ENCODE data around the gene AJAP1. TPM values are rescaled to one million over a fixed set of nuclear protein-coding genes. Genes with fewer than 3 reads are reported as not detected.

Gene AJAP1
- total and polyA plus RNA-seq, 4 donors: 0.16 to 2.3 TPM; not detected in 2

- no peak overlapping the region for H3K4me3 ChIP-seq (ENCODE audit: low read length in 2 of 2)
- H3K27ac ChIP-seq (ENCODE audit: low read depth in 1 of 2, low read length in 2 of 2): no peak overlapping the region
- H3K4me1 ChIP-seq (ENCODE audit: control insufficient read depth in 1 of 2, insufficient read depth in 2 of 2, low read length in 2 of 2): no peaks in the 10 kb centered on the region
- ATAC-seq (ENCODE audit: low FRiP score) (no peak), DNase-seq (no peak)
- peaks cover 4% of the 10 kb centered on the region for H3K9me3 ChIP-seq (ENCODE audit: control insufficient read depth, low read length)
- H3K27me3 ChIP-seq (ENCODE audit: control insufficient read depth in 1 of 2, insufficient read depth in 2 of 2, low read length in 1 of 2): no peaks in the 10 kb centered on the region
- intact Hi-C loops (cut with DNase I): no loop called here
- WGBS, 2 donors: 71 to 77% methylated on average over 27 of the region's 27 CpGs
- H3K36me3 ChIP-seq (ENCODE audit: control insufficient read depth in 1 of 2, insufficient read depth in 2 of 2, low read length in 1 of 2): no peaks in the 10 kb centered on the region
Observed at GRCh38 chr1:4733446-4734177, 79.2 kb downstream of the AJAP1 start.

DNA sequence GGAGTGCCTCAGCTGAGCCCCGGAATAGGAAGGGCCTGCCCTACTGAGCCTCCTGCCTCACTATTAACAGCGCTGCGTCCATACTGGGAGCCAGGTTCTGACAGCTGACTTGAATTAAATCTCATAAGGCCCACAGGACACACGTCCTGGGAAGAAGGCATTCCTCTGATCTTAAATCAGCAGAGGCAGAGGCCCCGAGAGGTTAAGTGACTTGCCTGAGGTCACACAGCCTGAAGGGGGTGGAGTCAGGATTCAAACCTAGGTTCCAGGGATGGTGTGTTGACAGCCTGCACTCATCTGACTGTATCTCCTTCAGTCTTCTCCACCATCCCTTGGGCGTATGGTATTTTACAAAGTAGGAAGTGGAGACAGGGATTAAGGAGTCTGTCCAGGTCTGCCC is 79.8 kb downstream of the AJAP1 start:
- Histone ChIP-seq H3K4me1 (ENCODE audit: control insufficient read depth in 1 of 2, insufficient read depth in 2 of 2, low read length in 2 of 2) (no peaks in the 10 kb centered on the region), H3K36me3 (ENCODE audit: control insufficient read depth in 1 of 2, insufficient read depth in 2 of 2, low read length in 1 of 2) (no peaks in the 10 kb centered on the region), H3K4me3 (ENCODE audit: low read length in 2 of 2) (no peak overlapping the region), H3K9me3 (ENCODE audit: control insufficient read depth, low read length) (peaks cover 4% of the 10 kb centered on the region), H3K27ac (ENCODE audit: low read depth in 1 of 2, low read length in 2 of 2) (no peak overlapping the region), H3K27me3 (ENCODE audit: control insufficient read depth in 1 of 2, insufficient read depth in 2 of 2, low read length in 1 of 2) (no peaks in the 10 kb centered on the region)
- DNase-seq: no peak
- intact Hi-C loops (cut with DNase I): no loop called here
- no peak for ATAC-seq (ENCODE audit: low FRiP score)
- 57 to 63% methylated on average over 6 of the region's 6 CpGs for WGBS, 2 donors

- Histone ChIP-seq H3K27ac (ENCODE audit: low read depth in 1 of 2, low read length in 2 of 2) (no peak overlapping the region), H3K36me3 (ENCODE audit: control insufficient read depth in 1 of 2, insufficient read depth in 2 of 2, low read length in 1 of 2) (no peaks in the 10 kb centered on the region), H3K4me1 (ENCODE audit: control insufficient read depth in 1 of 2, insufficient read depth in 2 of 2, low read length in 2 of 2) (no peaks in the 10 kb centered on the region), H3K27me3 (ENCODE audit: control insufficient read depth in 1 of 2, insufficient read depth in 2 of 2, low read length in 1 of 2) (no peaks in the 10 kb centered on the region), H3K9me3 (ENCODE audit: control insufficient read depth, low read length) (peaks cover 4% of the 10 kb centered on the region), H3K4me3 (ENCODE audit: low read length in 2 of 2) (no peak overlapping the region)
- DNase-seq (no peak), ATAC-seq (ENCODE audit: low FRiP score) (no peak)
- 61 to 70% methylated on average over 21 to 22 of the region's 22 CpGs for WGBS, 2 donors
- intact Hi-C loops (cut with DNase I): no loop called here
Observed at GRCh38 chr1:4734791-4735190, 80.4 kb downstream of the AJAP1 start.

DNA sequence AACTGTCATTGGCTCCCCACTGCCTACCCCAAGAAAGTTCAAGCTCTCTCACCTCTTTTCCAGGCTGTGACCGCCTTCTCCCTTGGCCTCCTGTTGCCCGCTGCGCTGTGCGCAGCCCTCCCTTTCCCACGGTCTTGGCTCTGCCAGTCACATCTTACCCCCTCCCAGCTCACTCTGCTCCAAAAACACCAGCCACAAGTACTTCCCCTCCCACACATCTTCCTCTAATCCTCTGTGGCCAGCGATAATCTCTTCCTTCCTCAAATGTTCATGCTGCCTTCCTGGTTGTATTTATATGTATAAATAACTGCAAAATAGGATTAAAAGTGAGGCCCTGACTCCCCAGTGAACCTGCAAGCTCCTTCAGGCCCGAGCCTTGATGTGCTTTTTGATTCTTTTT is 81.8 kb downstream of the AJAP1 start:
- peaks cover 4% of the 10 kb centered on the region for H3K9me3 ChIP-seq (ENCODE audit: control insufficient read depth, low read length)
- no peak overlapping the region for H3K27ac ChIP-seq (ENCODE audit: low read depth in 1 of 2, low read length in 2 of 2)
- WGBS, 2 donors: 61 to 65% methylated on average over 7 of the region's 7 CpGs
- ATAC-seq (ENCODE audit: low FRiP score): no peak
- intact Hi-C loops (cut with DNase I): no loop called here
- H3K4me3 ChIP-seq (ENCODE audit: low read length in 2 of 2): no peak overlapping the region
- H3K27me3 ChIP-seq (ENCODE audit: control insufficient read depth in 1 of 2, insufficient read depth in 2 of 2, low read length in 1 of 2): no peaks in the 10 kb centered on the region
- no peaks in the 10 kb centered on the region for H3K36me3 ChIP-seq (ENCODE audit: control insufficient read depth in 1 of 2, insufficient read depth in 2 of 2, low read length in 1 of 2)
- H3K4me1 ChIP-seq (ENCODE audit: control insufficient read depth in 1 of 2, insufficient read depth in 2 of 2, low read length in 2 of 2): no peaks in the 10 kb centered on the region
- DNase-seq: no peak

- H3K4me1 ChIP-seq (ENCODE audit: control insufficient read depth in 1 of 2, insufficient read depth in 2 of 2, low read length in 2 of 2): no peaks in the 10 kb centered on the region
- WGBS, 2 donors: 62 to 75% methylated on average over 8 of the region's 8 CpGs
- DNase-seq: no peak
Observed at GRCh38 chr1:4741876-4742423, 87.5 kb downstream of the AJAP1 start.

DNA sequence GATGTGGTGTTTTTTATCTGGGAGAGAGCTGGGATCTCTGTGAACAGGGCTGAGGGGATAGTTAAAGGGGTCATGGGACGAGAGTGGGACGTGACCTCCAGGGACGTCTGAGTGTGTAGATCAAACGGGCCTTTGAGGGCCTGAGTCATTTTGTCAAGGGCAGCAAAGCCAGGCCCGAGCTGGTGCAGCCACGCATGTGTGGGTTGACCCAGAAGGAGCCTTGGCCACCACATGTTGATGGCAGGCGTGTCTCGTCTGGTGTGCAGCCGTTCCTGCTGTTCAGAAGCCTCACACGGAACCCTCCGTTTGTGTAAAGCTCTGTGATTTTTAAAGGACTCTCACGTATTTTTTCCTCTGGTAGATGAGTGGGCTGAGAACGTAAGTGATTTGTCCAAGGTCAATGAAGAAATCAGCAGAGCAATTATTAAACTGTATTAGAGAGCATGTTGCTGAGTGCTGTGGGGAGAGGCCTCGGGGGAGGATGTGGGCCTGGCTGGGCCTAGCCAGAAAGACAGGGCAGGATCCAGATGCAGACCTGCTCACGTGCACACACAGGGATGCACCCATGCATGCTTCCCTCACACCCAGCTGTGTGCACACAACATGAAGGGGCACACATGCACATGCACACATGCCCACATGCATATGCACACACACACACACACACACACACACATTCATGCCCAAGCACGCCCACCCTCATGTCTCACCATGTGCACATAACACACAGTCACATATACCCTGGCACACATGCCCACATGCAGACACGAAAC is 89.8 kb downstream of the AJAP1 start:
- Histone ChIP-seq H3K4me1 (ENCODE audit: control insufficient read depth in 1 of 2, insufficient read depth in 2 of 2, low read length in 2 of 2) (no peaks in the 10 kb centered on the region), H3K9me3 (ENCODE audit: control insufficient read depth, low read length) (no peaks in the 10 kb centered on the region), H3K36me3 (ENCODE audit: control insufficient read depth in 1 of 2, insufficient read depth in 2 of 2, low read length in 1 of 2) (no peaks in the 10 kb centered on the region), H3K27me3 (ENCODE audit: control insufficient read depth in 1 of 2, insufficient read depth in 2 of 2, low read length in 1 of 2) (no peaks in the 10 kb centered on the region), H3K4me3 (ENCODE audit: low read length in 2 of 2) (no peak overlapping the region), H3K27ac (ENCODE audit: low read depth in 1 of 2, low read length in 2 of 2) (no peak overlapping the region)
- no peak for ATAC-seq (ENCODE audit: low FRiP score)
- intact Hi-C loops (cut with DNase I): no loop called here
- WGBS, 2 donors: 66 to 70% methylated on average over 17 of the region's 17 CpGs
- DNase-seq: no peak

More at GRCh38 chr1:4741876-4742423, 87.5 kb downstream of the AJAP1 start:
- ATAC-seq (ENCODE audit: low FRiP score): no peak
- Histone ChIP-seq H3K4me3 (ENCODE audit: low read length in 2 of 2) (no peak overlapping the region), H3K27me3 (ENCODE audit: control insufficient read depth in 1 of 2, insufficient read depth in 2 of 2, low read length in 1 of 2) (no peaks in the 10 kb centered on the region), H3K27ac (ENCODE audit: low read depth in 1 of 2, low read length in 2 of 2) (no peak overlapping the region), H3K36me3 (ENCODE audit: control insufficient read depth in 1 of 2, insufficient read depth in 2 of 2, low read length in 1 of 2) (no peaks in the 10 kb centered on the region), H3K9me3 (ENCODE audit: control insufficient read depth, low read length) (peaks cover 4% of the 10 kb centered on the region)
- intact Hi-C loops (cut with DNase I): no loop called here

DNA sequence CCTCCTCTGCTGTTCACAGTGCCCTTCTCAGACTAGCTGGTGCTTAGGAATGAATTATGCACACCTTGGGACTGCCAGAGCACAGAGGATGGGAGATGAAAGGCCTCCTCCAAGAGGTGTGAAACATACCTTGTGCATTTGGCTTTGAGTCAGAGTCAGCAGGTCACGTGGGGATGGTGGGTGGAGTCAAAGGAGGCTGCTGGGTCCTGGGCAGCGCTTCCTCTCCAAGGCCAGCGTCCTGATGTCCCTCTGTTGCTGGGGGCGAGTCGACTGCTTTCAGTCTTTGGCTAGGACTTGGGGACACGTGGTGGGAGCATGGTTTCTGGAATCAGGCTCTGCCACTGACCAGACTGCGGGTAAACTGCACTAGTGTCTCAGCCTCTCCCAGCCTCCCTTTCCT is 91.2 kb downstream of the AJAP1 start:
- intact Hi-C loops (cut with DNase I): no loop called here
- no peaks in the 10 kb centered on the region for H3K4me1 ChIP-seq (ENCODE audit: control insufficient read depth in 1 of 2, insufficient read depth in 2 of 2, low read length in 2 of 2)
- ATAC-seq (ENCODE audit: low FRiP score): no peak
- DNase-seq: no peak
- H3K36me3 ChIP-seq (ENCODE audit: control insufficient read depth in 1 of 2, insufficient read depth in 2 of 2, low read length in 1 of 2): no peaks in the 10 kb centered on the region
- no peak overlapping the region for H3K27ac ChIP-seq (ENCODE audit: low read depth in 1 of 2, low read length in 2 of 2)
- no peak overlapping the region for H3K4me3 ChIP-seq (ENCODE audit: low read length in 2 of 2)
- H3K9me3 ChIP-seq (ENCODE audit: control insufficient read depth, low read length): no peaks in the 10 kb centered on the region
- H3K27me3 ChIP-seq (ENCODE audit: control insufficient read depth in 1 of 2, insufficient read depth in 2 of 2, low read length in 1 of 2): no peaks in the 10 kb centered on the region
- 46 to 58% methylated on average over 7 of the region's 7 CpGs for WGBS, 2 donors

- H3K27ac ChIP-seq (ENCODE audit: low read depth in 1 of 2, low read length in 2 of 2): no peak overlapping the region
- no peaks in the 10 kb centered on the region for H3K27me3 ChIP-seq (ENCODE audit: control insufficient read depth in 1 of 2, insufficient read depth in 2 of 2, low read length in 1 of 2)
- no peak overlapping the region for H3K4me3 ChIP-seq (ENCODE audit: low read length in 2 of 2)
- no peaks in the 10 kb centered on the region for H3K4me1 ChIP-seq (ENCODE audit: control insufficient read depth in 1 of 2, insufficient read depth in 2 of 2, low read length in 2 of 2)
- intact Hi-C loops (cut with DNase I): no loop called here
- peaks cover 3% of the 10 kb centered on the region for H3K9me3 ChIP-seq (ENCODE audit: control insufficient read depth, low read length)
- ATAC-seq (ENCODE audit: low FRiP score): no peak
- 82 to 84% methylated on average over 11 of the region's 11 CpGs for WGBS, 2 donors
- no peaks in the 10 kb centered on the region for H3K36me3 ChIP-seq (ENCODE audit: control insufficient read depth in 1 of 2, insufficient read depth in 2 of 2, low read length in 1 of 2)
- DNase-seq: no peak
Observed at GRCh38 chr1:4749406-4749805, 95.0 kb downstream of the AJAP1 start.

DNA sequence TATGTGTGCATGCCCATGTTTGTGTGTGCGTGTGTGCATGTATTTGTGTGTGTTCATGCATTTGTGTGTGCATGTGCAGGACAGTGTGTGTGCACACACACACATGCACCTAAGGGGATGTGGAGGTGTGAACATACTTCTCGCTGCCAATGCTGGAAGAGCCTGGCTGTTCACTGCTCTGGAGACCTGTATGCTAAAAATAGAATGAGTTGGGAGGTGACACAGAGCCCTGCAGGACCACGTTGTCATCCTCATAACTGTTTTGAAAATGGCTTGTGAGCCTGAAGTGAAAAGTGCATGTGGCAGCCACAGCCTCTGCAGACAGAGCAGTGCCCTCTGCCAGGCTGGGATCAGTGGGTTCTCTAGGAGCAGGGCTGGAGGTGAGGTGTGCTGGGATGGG is 95.8 kb downstream of the AJAP1 start:
- intact Hi-C loops (cut with DNase I): no loop called here
- 47 to 48% methylated on average over 3 of the region's 3 CpGs for WGBS, 2 donors
- no peaks in the 10 kb centered on the region for H3K36me3 ChIP-seq (ENCODE audit: control insufficient read depth in 1 of 2, insufficient read depth in 2 of 2, low read length in 1 of 2)
- H3K4me3 ChIP-seq (ENCODE audit: low read length in 2 of 2): no peak overlapping the region
- H3K27ac ChIP-seq (ENCODE audit: low read depth in 1 of 2, low read length in 2 of 2): no peak overlapping the region
- ATAC-seq (ENCODE audit: low FRiP score) (no peak), DNase-seq (no peak)
- no peaks in the 10 kb centered on the region for H3K27me3 ChIP-seq (ENCODE audit: control insufficient read depth in 1 of 2, insufficient read depth in 2 of 2, low read length in 1 of 2)
- H3K9me3 ChIP-seq (ENCODE audit: control insufficient read depth, low read length): peaks cover 3% of the 10 kb centered on the region
- H3K4me1 ChIP-seq (ENCODE audit: control insufficient read depth in 1 of 2, insufficient read depth in 2 of 2, low read length in 2 of 2): no peaks in the 10 kb centered on the region

All from aorta (tissue), 5 donors.